Neutrophil (primary cell): ENCODE measurements around the gene GFRA4.

Source experiments
- H3K27ac ChIP-seq: fragments of 200-600 bp; sonication (generic); 2 replicates; pipeline ENCODE4 v1.5.1; 2016; ENCODE audit warnings: mild to moderate bottlenecking, moderate library complexity
- H3K27me3 ChIP-seq: fragments of 200-600 bp; sonication (generic); 2 replicates; pipeline ENCODE4 v1.6.0; 2016; ENCODE audit warnings: mild to moderate bottlenecking
- H3K36me3 ChIP-seq: fragments of 200-600 bp; sonication (generic); 2 replicates; pipeline ENCODE4 v1.5.1; 2017
- H3K4me1 ChIP-seq, 2 experiments: fragments of 200-600 bp in 1 of 2; sonication (generic) in 1 of 2; 1 replicate in 1 of 2; 2 replicates in 1 of 2; pipeline versions ENCODE4 v1.5.1 to v1.6.1; 2013 to 2016; ENCODE audit warnings: low read depth in 1 of 2, low read length in 1 of 2, mild to moderate bottlenecking in 1 of 2, moderate library complexity in 1 of 2; ENCODE audit not compliant: control insufficient read depth in 1 of 2, insufficient read depth in 1 of 2
- H3K4me3 ChIP-seq, 2 experiments: fragments of 200-600 bp in 1 of 2; sonication (generic) in 1 of 2; 1 replicate in 1 of 2; 2 replicates in 1 of 2; pipeline ENCODE4 v1.5.1; 2013 to 2016; ENCODE audit warnings: low read depth in 1 of 2, low read length in 1 of 2, mild to moderate bottlenecking in 1 of 2, moderate library complexity in 1 of 2
- H3K9me3 ChIP-seq: fragments of 200-600 bp; sonication (generic); 2 replicates; pipeline ENCODE4 v1.5.1; 2016
- TF ChIP-seq, protein P1 (sequence below): fragments of 200-600 bp; sonication (generic); IDR thresholded peaks from 2 replicates; pipeline ENCODE4 v1.5.1; 2016; ENCODE audit warnings: antibody characterized with exemption

The GFRA4 gene

DNA sequence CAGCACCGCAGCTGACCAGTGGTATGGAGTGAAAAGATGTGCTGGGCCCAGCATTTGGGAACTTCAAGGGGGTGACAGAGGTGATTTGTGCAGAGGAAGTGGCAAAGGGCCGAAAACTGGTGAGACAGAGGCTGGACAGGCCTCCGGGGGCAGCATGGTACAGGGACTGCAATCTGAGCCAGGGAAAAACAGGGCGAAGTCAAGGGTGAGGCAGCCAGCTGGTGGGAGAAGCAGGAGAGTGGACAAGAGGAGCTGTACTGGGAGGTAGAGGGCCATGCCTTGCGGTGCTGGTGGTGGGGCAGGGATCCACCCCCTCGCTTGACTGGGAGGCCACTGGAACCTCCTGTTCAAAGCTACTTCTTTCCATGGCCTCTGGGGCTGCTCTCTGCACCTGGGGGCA lies 7.3 kb upstream of the GFRA4 start:
- peaks cover 68% of the 10 kb centered on the region for H3K27me3 ChIP-seq
- H3K4me3 ChIP-seq = no peak overlapping the region
- no peak overlapping the region for H3K27ac ChIP-seq

GRCh38 chr20:3669710-3670367 lies 6.6 kb upstream of the GFRA4 start:
- Histone ChIP-seq H3K36me3 (no peaks in the 10 kb centered on the region), H3K27me3 (peaks cover 61% of the 10 kb centered on the region)

More for the DNA sequence above, 7.3 kb upstream of the GFRA4 start:
- H3K9me3 ChIP-seq = no peaks in the 10 kb centered on the region
- H3K4me1 ChIP-seq = peaks cover 5 to 8% of the 10 kb centered on the region in 2 experiments
- H3K36me3 ChIP-seq = no peaks in the 10 kb centered on the region
- TF ChIP-seq, protein P1, sequence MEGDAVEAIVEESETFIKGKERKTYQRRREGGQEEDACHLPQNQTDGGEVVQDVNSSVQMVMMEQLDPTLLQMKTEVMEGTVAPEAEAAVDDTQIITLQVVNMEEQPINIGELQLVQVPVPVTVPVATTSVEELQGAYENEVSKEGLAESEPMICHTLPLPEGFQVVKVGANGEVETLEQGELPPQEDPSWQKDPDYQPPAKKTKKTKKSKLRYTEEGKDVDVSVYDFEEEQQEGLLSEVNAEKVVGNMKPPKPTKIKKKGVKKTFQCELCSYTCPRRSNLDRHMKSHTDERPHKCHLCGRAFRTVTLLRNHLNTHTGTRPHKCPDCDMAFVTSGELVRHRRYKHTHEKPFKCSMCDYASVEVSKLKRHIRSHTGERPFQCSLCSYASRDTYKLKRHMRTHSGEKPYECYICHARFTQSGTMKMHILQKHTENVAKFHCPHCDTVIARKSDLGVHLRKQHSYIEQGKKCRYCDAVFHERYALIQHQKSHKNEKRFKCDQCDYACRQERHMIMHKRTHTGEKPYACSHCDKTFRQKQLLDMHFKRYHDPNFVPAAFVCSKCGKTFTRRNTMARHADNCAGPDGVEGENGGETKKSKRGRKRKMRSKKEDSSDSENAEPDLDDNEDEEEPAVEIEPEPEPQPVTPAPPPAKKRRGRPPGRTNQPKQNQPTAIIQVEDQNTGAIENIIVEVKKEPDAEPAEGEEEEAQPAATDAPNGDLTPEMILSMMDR = no peak

GRCh38 chr20:3667434-3668037 lies 4.3 kb upstream of the GFRA4 start:
- H3K36me3 ChIP-seq = no peaks in the 10 kb centered on the region
- no peak overlapping the region for H3K4me3 ChIP-seq
- H3K4me1 ChIP-seq = peaks cover 2% of the 10 kb centered on the region in 2 experiments
- H3K27me3 ChIP-seq = peaks cover 61% of the 10 kb centered on the region
- H3K27ac ChIP-seq = no peak overlapping the region
- no peaks in the 10 kb centered on the region for H3K9me3 ChIP-seq
- TF ChIP-seq, protein P1 = no peak

More at GRCh38 chr20:3669710-3670367, 6.6 kb upstream of the GFRA4 start:
- TF ChIP-seq, protein P1 = no peak
- Histone ChIP-seq H3K4me1 (peaks cover 5 to 8% of the 10 kb centered on the region in 2 experiments), H3K27ac (no peak overlapping the region), H3K9me3 (no peaks in the 10 kb centered on the region), H3K4me3 (no peak overlapping the region)

DNA sequence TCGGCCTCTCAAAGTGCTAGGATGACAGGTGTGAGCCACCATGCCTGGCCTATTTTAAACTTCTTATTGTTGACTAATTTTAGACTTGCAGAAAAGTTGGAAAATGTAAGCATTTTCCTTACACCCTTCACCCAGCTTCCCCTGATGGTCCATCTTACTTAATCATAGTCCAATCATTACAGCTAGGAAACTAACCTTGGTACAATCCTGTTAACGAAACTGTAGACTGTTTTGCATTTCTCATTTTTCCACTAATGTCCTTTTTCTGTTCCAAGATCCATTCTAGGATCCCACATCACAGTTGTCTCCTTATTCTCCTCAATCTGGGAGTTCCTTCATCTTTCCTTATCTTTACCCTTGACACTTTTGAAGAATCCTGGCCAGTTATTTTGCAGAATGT lies 659 bp upstream of the GFRA4 start:
- peaks cover 3 to 15% of the 10 kb centered on the region in 2 experiments for H3K4me1 ChIP-seq
- H3K9me3 ChIP-seq = no peaks in the 10 kb centered on the region
- H3K27ac ChIP-seq = no peak overlapping the region
- TF ChIP-seq, protein P1 = no peak
- no peak overlapping the region for H3K4me3 ChIP-seq
- no peaks in the 10 kb centered on the region for H3K36me3 ChIP-seq
- peaks cover 61% of the 10 kb centered on the region for H3K27me3 ChIP-seq

- Histone ChIP-seq H3K4me1 (peaks cover 3 to 19% of the 10 kb centered on the region in 2 experiments), H3K9me3 (no peaks in the 10 kb centered on the region), H3K36me3 (no peaks in the 10 kb centered on the region), H3K4me3 (no peak overlapping the region), H3K27me3 (peaks cover 73% of the 10 kb centered on the region), H3K27ac (no peak overlapping the region)
- TF ChIP-seq, protein P1 = no peak
These were observed 1.2 kb downstream of the GFRA4 start for GRCh38 chr20:3661814-3662665.
